ENCODE measurements around the gene TMEM255B.

Gene TMEM255B

DNA sequence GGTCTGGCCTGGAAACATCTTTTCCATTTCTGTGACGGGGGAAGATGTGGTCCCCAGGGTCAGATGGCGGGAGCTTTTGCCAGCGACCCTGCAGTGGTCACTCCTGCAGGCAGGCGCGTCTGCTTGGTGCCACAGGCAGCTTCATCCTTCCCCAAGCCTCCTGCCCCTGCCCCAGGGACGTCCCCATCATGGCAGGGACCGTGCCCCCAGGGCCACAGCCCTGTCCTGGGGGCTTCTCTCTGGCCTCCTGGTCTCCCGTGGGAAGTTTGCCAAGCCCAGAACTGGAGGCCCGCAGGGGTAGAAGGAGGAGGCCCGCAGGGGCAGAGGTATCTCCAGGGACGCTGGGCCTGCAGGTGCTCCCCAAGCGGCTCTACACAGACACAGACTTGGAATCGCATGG lies 47.5 kb downstream of the TMEM255B start:
- Mint-ChIP-seq H3K9me3 (peaks cover 17% of the 10 kb centered on the region), H3K4me3 (no peak overlapping the region), H3K4me1 (no peaks in the 10 kb centered on the region), H3K27me3 (ENCODE audit: low read depth) (no peaks in the 10 kb centered on the region), H3K36me3 (ENCODE audit: low read depth) (peaks cover 4% of the 10 kb centered on the region), H3K27ac (no peak overlapping the region)
- TF ChIP-seq, protein P1, sequence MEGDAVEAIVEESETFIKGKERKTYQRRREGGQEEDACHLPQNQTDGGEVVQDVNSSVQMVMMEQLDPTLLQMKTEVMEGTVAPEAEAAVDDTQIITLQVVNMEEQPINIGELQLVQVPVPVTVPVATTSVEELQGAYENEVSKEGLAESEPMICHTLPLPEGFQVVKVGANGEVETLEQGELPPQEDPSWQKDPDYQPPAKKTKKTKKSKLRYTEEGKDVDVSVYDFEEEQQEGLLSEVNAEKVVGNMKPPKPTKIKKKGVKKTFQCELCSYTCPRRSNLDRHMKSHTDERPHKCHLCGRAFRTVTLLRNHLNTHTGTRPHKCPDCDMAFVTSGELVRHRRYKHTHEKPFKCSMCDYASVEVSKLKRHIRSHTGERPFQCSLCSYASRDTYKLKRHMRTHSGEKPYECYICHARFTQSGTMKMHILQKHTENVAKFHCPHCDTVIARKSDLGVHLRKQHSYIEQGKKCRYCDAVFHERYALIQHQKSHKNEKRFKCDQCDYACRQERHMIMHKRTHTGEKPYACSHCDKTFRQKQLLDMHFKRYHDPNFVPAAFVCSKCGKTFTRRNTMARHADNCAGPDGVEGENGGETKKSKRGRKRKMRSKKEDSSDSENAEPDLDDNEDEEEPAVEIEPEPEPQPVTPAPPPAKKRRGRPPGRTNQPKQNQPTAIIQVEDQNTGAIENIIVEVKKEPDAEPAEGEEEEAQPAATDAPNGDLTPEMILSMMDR (IDR thresholded peaks at IDR 0.05; ENCODE audit: unreplicated experiment in 3 of 3) = no peak

DNA sequence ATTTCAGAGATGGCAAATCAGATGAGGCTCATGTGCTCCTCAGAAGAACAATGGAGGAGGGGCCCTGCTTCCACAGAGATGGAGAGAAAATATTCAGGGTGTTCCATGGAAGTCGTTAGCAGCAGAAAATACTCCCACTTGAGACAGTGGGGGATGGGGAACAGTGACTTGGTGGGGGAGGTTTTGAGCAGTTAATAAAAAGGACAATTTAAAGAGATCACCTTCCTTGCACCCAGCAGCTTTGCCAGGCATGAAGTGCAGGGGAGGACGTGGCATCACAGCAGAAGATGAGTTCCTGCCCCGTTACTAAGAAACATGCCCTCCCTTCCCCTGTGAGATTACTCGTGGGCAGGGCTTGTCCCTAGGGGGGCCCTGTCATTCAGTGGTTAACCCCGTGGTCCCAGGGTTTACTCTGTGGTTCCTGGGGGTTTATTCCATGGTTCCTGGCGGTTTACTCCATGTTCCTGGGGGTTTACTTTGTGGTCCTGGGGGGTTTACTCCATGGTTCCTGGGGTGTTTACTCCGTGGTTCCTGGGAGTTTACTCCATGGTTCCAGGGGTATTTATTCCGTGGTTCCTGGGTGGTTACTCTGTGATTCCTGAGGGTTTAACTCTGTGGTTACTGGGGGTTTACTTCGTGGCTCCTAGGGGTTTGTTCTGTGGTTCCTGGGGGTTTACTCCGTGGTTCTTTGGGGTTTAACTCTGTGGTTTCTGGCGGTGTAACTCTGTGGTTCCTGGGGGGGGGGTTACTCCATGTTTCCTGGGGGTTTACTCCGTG lies 49.2 kb downstream of the TMEM255B start:
- Mint-ChIP-seq H3K36me3 (ENCODE audit: low read depth) (peaks cover 4% of the 10 kb centered on the region), H3K9me3 (peaks cover 17% of the 10 kb centered on the region), H3K27me3 (ENCODE audit: low read depth) (no peaks in the 10 kb centered on the region), H3K4me3 (no peak overlapping the region), H3K4me1 (no peaks in the 10 kb centered on the region), H3K27ac (no peak overlapping the region)
- TF ChIP-seq, protein P1 (IDR thresholded peaks at IDR 0.05; ENCODE audit: unreplicated experiment in 3 of 3) = no peak

DNA sequence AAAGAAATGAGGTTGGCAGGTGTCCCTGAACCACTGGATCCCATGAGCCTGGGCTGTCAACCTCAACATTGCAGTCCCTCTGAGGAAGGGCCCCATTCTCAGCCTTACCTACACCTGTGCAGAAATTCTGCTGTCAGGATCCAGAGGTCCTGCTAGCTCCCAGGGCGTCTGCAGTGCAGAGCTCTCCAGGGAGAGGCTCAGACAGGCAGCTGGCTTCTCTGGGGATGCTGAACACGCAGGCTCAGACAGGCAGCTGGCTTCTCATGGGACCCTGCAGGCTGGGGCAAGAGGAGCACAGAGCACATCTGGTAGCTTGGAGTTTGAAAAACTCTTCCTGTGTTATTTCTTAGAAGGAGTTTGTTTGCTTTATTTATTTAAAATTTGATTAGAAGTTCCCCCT lies 50.9 kb downstream of the TMEM255B start:
- TF ChIP-seq, protein P1 (IDR thresholded peaks at IDR 0.05; ENCODE audit: unreplicated experiment in 3 of 3) = no peak
- H3K27ac Mint-ChIP-seq = no peak overlapping the region
- H3K36me3 Mint-ChIP-seq (ENCODE audit: low read depth) = peaks cover 4% of the 10 kb centered on the region
- no peaks in the 10 kb centered on the region for H3K27me3 Mint-ChIP-seq (ENCODE audit: low read depth)
- H3K4me1 Mint-ChIP-seq = no peaks in the 10 kb centered on the region
- no peak overlapping the region for H3K4me3 Mint-ChIP-seq
- H3K9me3 Mint-ChIP-seq = peaks cover 17% of the 10 kb centered on the region

DNA sequence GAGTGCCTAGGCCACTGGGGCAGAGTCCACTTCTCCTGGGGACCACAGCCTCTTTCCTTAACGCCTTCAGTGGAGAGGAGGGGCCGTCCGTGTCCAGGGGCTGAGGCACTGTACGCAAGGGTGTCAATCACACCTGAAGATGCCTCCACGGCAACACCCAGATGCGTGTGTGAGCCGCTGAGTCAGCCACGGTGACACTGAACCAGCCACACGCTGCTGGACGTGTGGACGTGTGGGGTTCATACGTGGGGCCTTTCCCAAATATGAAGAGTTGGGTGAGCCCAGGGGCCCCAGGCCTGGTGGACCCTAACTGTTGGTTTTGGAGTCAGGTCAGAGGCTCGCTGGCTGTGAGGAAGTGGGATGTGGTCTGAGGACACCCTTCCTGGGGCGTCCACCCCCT lies 51.6 kb downstream of the TMEM255B start:
- TF ChIP-seq, protein P1 (IDR thresholded peaks at IDR 0.05; ENCODE audit: unreplicated experiment in 3 of 3) = no peak
- Mint-ChIP-seq H3K36me3 (ENCODE audit: low read depth) (peaks cover 4% of the 10 kb centered on the region), H3K27me3 (ENCODE audit: low read depth) (peaks cover 4% of the 10 kb centered on the region), H3K27ac (no peak overlapping the region), H3K4me3 (no peak overlapping the region), H3K9me3 (peaks cover 17% of the 10 kb centered on the region), H3K4me1 (peaks cover 4% of the 10 kb centered on the region)

DNA sequence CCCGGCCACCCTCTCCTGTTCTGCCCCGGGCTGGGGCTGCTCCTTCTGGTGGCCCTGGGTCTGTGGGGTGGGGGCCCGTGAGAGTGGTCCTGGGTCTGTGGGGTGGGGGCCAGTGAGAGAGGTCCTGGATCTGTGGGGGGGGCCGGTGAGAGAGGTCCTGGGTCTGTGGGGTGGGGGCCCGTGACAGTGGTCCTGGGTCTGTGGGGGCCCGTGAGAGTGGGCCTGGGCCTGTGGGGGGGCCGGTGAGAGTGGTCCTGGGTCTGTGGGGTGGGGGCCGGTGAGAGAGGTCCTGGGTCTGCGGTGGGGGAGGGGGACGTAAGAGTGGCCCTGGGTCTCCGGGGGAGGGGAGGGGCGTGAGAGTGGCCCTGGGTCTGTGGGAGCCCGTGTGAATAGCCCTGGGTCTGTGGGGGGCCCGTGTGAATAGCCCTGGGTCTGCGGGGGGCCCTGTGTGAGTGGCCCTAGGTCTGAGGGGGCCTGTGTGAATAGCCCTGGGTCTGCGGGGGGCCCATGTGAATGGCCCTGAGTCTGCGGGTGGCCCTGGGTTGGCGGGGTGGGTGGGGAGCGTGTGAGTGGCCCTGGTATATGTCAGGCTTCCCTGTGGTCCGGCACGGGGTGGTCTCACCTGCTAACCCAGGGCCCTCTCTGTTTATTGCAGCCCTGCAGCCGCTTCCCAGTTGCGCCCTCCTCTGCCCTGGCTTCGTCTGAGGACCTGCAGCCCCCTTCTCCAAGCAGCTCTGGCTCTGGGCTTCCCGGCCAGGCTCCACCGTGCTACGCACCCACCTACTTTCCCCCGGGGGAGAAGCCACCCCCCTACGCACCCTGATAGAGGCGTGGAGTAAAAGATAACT lies 52.3 kb downstream of the TMEM255B start:
- H3K27ac Mint-ChIP-seq = no peak overlapping the region
- H3K27me3 Mint-ChIP-seq (ENCODE audit: low read depth) = peaks cover 10% of the 10 kb centered on the region
- H3K4me1 Mint-ChIP-seq = peaks cover 8% of the 10 kb centered on the region
- TF ChIP-seq, protein P1 (IDR thresholded peaks at IDR 0.05; ENCODE audit: unreplicated experiment in 3 of 3) = no peak
- H3K36me3 Mint-ChIP-seq (ENCODE audit: low read depth) = peaks cover 4% of the 10 kb centered on the region
- no peak overlapping the region for H3K4me3 Mint-ChIP-seq
- peaks cover 13% of the 10 kb centered on the region for H3K9me3 Mint-ChIP-seq

Data from nephron (organoid).